A204.1 (cell line): Measurements from ENCODE around the gene KCNQ1.

ENCODE experiments used
- FAIRE-seq: peaks from 2 replicates; lab custom pipeline; 2012; peaks lifted over from hg19 to GRCh38; lab: Jason Lieb, UNC

Gene KCNQ1

DNA sequence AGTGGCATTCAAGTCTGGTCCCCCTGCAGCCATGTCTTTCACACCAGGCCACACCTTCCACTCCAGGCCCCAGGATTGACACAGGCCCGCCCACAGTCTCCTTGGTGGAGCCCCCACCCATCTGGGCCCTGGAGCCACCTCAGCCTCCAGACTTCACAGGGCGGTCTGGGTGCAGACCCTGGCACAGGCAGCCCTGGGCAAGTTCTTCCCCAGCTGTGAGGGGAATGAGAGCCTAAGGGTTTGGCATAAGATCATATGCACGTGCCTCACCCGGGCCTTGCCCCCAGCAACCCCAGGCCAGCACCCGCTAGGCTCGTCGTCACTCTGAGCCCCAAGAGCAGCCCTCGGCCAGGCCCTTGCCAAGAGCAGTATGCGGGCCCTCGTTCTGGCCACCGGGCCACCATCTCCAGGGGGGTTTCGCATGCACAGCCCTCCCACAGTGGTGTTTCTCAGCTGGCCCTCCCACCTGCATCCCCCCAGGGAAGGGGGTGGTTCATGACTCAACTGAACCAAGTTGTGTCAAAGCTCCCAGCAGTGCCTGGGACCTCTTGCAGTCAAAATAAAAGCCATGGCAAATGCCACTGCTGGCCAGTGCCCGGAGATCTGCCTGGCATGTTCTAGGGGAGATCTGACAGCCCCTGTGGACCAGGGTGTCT is 325.4 kb downstream of the KCNQ1 start:
- no peak for FAIRE-seq

DNA sequence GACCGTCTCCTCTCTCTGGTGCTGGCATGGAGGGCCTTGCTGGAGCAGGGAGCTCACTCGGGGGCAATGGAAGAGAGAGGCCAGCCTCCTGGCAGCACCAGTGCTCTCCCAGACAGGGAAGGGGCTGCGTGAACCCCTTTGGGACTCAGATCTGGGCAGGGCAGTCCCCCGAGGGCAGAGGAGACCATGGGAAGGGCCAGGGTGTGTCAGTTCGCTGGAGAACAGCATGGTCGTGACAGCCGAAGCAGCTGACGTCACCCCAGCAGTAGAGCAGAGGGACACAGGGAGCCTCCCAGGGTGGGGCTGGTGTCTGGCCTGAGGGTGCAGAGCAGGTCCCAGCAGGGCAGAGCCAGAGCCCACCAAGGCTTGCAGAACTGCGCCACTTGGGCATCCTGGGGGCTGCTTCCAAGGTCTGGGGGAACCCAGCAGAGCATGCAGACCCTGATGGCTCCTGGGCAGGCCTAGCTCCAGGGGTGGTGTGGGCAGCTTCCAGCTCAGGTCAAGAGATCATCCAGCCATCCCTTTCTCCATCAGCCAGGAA is 326.0 kb downstream of the KCNQ1 start:
- no peak for FAIRE-seq

- FAIRE-seq, result no peak
Measured at GRCh38 chr11:2771758-2772466, 327.1 kb downstream of the KCNQ1 start.

DNA sequence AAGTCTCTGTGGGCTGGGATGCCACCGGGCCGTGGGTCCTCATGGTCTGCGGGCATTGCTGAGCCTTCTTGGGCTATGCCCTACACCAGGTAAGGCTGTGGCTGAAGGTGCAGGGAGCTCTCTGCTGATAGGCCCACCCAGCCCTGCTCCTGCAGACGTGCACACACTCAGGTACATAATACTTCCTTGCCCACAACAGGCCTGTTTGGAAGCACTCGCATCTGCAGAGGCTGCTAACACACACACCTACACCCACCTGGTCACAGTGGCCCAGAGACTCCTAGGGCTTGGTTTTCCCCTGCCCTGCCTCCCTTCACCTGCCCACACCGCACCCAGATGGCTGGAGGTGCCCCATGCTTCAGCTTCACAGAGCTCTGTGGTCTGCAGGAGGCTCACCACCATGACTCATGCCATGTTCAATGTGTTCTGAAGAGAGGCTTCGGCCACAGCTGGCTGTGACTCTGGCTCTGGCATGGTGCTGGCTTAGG is 327.8 kb downstream of the KCNQ1 start:
- no peak for FAIRE-seq

- no peak for FAIRE-seq
Measured at GRCh38 chr11:2774173-2775082, 329.6 kb downstream of the KCNQ1 start.

- no peak for FAIRE-seq
Measured at GRCh38 chr11:2775083-2775625, 330.3 kb downstream of the KCNQ1 start.

DNA sequence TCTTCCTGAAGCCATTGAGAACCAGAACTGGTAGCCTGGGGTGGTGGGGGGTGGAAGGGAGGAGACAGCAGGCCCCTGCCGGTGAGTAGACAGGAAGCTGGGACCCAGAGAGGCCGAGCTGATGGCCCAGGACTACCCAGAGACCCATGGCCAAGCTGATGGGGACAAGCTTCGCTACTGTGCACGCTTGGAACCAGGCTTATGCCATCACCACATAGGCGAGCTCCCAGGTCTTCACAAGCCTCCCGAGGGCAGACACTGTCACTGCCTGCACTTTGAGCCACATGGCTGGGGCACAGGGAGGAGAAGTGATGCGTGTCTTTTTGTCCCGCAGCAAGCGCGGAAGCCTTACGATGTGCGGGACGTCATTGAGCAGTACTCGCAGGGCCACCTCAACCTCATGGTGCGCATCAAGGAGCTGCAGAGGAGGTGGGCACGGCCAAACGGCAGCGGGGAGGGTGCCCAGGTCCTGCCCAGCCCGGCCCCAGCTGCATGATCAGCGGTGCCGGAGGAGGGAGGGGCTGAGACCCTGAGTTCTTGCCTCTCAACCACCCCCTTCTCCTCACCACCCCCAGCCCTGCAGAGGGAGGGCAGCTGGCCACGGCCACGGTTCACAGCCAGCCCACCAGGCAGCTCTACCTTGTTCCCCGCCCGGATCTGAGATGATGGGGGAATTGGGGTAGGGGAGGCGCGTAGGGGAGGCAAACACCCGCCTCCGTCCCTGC is 331.0 kb downstream of the KCNQ1 start:
- no peak for FAIRE-seq

GRCh38 chr11:2776351-2777061 is 331.7 kb downstream of the KCNQ1 start:
- no peak for FAIRE-seq

GRCh38 chr11:2777386-2777785 is 332.6 kb downstream of the KCNQ1 start:
- no peak for FAIRE-seq

- FAIRE-seq, result no peak
Measured at GRCh38 chr11:2777871-2778629, 333.2 kb downstream of the KCNQ1 start.

- FAIRE-seq, result no peak
Measured at GRCh38 chr11:2778630-2779498, 334.1 kb downstream of the KCNQ1 start.

DNA sequence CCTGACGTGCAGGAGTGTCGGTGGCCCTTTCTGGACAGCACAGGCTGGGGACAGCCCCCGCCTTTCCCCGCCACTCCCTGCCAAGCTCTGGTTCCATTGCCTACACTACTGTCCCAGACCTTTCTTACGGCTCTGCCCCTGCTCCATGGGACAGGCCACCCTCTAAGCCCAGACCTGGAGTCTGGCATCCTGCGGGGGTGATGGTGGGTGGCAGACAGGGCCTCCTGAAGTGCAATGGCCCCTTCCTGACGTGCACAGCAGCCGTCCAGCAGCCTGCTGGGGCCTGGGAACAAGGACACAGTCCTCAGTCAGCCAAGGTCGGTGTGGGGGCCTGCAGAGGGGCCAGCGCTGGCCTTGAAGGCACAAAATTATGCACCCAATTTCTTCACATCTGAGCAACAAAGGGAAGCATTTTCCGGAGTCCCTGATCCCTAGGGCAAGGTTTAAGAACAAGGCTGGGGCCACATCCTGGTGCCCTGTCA is 334.7 kb downstream of the KCNQ1 start:
- no peak for FAIRE-seq

- no peak for FAIRE-seq
Measured at GRCh38 chr11:2779981-2780849, 335.4 kb downstream of the KCNQ1 start.

DNA sequence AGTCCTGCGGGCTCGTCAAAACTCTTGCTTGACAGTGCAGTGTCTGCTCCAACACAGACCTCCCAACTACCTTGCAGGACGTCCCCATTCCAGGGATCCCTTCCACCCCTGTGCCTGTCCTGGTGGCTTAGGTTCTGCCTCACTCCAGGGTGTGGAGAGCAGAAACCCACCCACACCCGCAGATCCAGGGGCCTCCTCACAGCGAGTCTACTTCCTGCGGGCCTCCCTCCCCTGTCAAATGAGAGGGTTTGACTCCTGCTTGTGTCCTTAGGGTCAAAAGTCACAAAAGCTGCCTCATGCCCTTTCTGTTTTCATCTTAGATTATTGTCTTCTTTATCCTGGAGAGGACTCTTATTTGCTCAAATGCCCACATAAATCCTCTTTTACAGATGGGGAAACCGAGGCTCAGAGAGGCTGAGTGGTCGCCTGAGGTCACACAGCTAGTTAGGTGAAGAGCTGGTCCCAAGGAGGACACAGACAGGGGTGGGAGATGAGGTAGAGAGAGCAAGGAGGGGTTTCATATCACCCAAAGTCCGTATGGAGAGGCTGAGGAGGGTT is 336.1 kb downstream of the KCNQ1 start:
- no peak for FAIRE-seq

GRCh38 chr11:2781408-2782274 is 336.8 kb downstream of the KCNQ1 start:
- no peak for FAIRE-seq

GRCh38 chr11:2782769-2783168 is 338.0 kb downstream of the KCNQ1 start:
- no peak for FAIRE-seq
